K562 (cell line): ENCODE results near the gene MYO15A. TPM values are rescaled to one million over a fixed set of nuclear protein-coding genes. Genes with fewer than 3 reads are reported as not detected.

ENCODE experiments used
- BCOR ChIP-seq: fragments of 450-650 bp; IDR thresholded peaks from 2 replicates; pipeline ENCODE4 v1.6.1; 2016
- DIDO1 ChIP-seq: fragments of 450-650 bp; IDR thresholded peaks from 2 replicates; pipeline ENCODE4 v1.6.1; 2016; ENCODE audit warnings: low read depth, missing biosample characterization, missing genetic modification characterization
- GTF2B ChIP-seq: IDR thresholded peaks from 2 replicates; pipeline ENCODE4 v1.6.1; 2011; ENCODE audit not compliant: insufficient read length; ENCODE audit errors: extremely low read depth
- ILF3 ChIP-seq: fragments of 450-650 bp; IDR thresholded peaks from 2 replicates; pipeline ENCODE4 v1.6.1; 2018; ENCODE audit warnings: antibody characterized with exemption, mild to moderate bottlenecking, moderate library complexity, borderline replicate concordance
- L3MBTL2 ChIP-seq: fragments of 450-650 bp; IDR thresholded peaks from 2 replicates; pipeline ENCODE4 v1.6.1; 2016; ENCODE audit warnings: mild to moderate bottlenecking, moderate library complexity
- MYBL2 ChIP-seq, 2 experiments: fragments of 450-650 bp in 1 of 2; sonication (generic) in 1 of 2; formaldehyde crosslinking in 1 of 2; IDR thresholded peaks; 2 replicates each; pipeline versions ENCODE4 v1.6.1 to v1.8.1; 2017 to 2022; ENCODE audit warnings: borderline replicate concordance in 1 of 2, inconsistent platforms in 1 of 2, low read depth in 1 of 2, mild to moderate bottlenecking in 1 of 2, missing genetic modification reagents in 1 of 2, moderate library complexity in 1 of 2
- MYNN ChIP-seq, 2 experiments: sonication (generic); formaldehyde crosslinking in 1 of 2; IDR thresholded peaks; 2 replicates each; pipeline versions ENCODE4 v1.5.0 to v1.6.1; 2016 to 2020; ENCODE audit warnings: antibody characterized with exemption in 1 of 2, missing genetic modification reagents in 1 of 2
- RB1 ChIP-seq: fragments of 450-650 bp; IDR thresholded peaks from 2 replicates; pipeline ENCODE4 v1.6.1; 2017; ENCODE audit warnings: low read depth, mild to moderate bottlenecking
- SMAD4 ChIP-seq: fragments of 250-450 bp; sonication (Bioruptor Pico); conservative IDR thresholded peaks from 2 replicates; pipeline ENCODE4 v1.8.0; 2021; ENCODE audit warnings: inconsistent platforms, mild to moderate bottlenecking, moderate library complexity
- ZBED1 ChIP-seq: IDR thresholded peaks from 2 replicates; pipeline ENCODE4 v1.6.1; 2014
- polyA plus RNA-seq, 8 experiments: library from polyadenylated mRNA; depleted of rRNA in 4 of 8; stranded (reverse) in 5 of 8; unstranded in 3 of 8; fragments of >200 nt; fragmentation: Nextera tagmentation in 2 of 8; fragmentation: Illumina TruSeq in 1 of 8; extraction: Ambion mirVana in 2 of 8; extraction: Trizol in 1 of 8; gene quantifications; 2 replicates each; pipeline versions ENCODE4 v1.2.1 to v1.2.3, GENCODE V29; 2011 to 2014; ENCODE audit warnings: inconsistent platforms in 1 of 8, missing spikeins in 1 of 8
- total RNA-seq, 7 experiments: library from RNA; depleted of rRNA in 6 of 7; stranded (reverse); fragments of >200 nt in 6 of 7; fragmentation: Illumina TruSeq in 2 of 7; extraction: Trizol in 2 of 7; gene quantifications; 2 replicates each; pipeline versions ENCODE4 v1.2.1 to v1.2.3, GENCODE V29; 2011 to 2021; ENCODE audit warnings: low replicate concordance in 1 of 7
- TF ChIP-seq, protein P1 (sequence below): fragments of 450-650 bp; IDR thresholded peaks from 2 replicates; pipeline ENCODE4 v1.6.1; 2016; ENCODE audit warnings: mild to moderate bottlenecking, moderate library complexity
- TF ChIP-seq, protein P2 (sequence below), 2 experiments: fragments of 450-650 bp; conservative IDR thresholded peaks; 2 replicates each; pipeline ENCODE4 v1.6.1; 2017; ENCODE audit warnings: mild to moderate bottlenecking in 2 of 2, moderate library complexity in 2 of 2
- TF ChIP-seq, protein P3 (sequence below): IDR thresholded peaks from 3 replicates; pipeline ENCODE4 v1.6.1; 2011; ENCODE audit warnings: borderline replicate concordance, mild to moderate bottlenecking; ENCODE audit not compliant: insufficient read length, insufficient read depth

MYO15A gene
- total and polyA plus RNA-seq, 9 of the 15 experiments (the other 6 are each of a cell fraction or from before 2014, with no cell fraction given): 0.05 to 0.88 (median 0.14) TPM; not detected in 1

GRCh38 chr17:18070861-18071340 lies 37.7 kb upstream of the MYO15A start (continued):
- TF ChIP-seq, protein P1, sequence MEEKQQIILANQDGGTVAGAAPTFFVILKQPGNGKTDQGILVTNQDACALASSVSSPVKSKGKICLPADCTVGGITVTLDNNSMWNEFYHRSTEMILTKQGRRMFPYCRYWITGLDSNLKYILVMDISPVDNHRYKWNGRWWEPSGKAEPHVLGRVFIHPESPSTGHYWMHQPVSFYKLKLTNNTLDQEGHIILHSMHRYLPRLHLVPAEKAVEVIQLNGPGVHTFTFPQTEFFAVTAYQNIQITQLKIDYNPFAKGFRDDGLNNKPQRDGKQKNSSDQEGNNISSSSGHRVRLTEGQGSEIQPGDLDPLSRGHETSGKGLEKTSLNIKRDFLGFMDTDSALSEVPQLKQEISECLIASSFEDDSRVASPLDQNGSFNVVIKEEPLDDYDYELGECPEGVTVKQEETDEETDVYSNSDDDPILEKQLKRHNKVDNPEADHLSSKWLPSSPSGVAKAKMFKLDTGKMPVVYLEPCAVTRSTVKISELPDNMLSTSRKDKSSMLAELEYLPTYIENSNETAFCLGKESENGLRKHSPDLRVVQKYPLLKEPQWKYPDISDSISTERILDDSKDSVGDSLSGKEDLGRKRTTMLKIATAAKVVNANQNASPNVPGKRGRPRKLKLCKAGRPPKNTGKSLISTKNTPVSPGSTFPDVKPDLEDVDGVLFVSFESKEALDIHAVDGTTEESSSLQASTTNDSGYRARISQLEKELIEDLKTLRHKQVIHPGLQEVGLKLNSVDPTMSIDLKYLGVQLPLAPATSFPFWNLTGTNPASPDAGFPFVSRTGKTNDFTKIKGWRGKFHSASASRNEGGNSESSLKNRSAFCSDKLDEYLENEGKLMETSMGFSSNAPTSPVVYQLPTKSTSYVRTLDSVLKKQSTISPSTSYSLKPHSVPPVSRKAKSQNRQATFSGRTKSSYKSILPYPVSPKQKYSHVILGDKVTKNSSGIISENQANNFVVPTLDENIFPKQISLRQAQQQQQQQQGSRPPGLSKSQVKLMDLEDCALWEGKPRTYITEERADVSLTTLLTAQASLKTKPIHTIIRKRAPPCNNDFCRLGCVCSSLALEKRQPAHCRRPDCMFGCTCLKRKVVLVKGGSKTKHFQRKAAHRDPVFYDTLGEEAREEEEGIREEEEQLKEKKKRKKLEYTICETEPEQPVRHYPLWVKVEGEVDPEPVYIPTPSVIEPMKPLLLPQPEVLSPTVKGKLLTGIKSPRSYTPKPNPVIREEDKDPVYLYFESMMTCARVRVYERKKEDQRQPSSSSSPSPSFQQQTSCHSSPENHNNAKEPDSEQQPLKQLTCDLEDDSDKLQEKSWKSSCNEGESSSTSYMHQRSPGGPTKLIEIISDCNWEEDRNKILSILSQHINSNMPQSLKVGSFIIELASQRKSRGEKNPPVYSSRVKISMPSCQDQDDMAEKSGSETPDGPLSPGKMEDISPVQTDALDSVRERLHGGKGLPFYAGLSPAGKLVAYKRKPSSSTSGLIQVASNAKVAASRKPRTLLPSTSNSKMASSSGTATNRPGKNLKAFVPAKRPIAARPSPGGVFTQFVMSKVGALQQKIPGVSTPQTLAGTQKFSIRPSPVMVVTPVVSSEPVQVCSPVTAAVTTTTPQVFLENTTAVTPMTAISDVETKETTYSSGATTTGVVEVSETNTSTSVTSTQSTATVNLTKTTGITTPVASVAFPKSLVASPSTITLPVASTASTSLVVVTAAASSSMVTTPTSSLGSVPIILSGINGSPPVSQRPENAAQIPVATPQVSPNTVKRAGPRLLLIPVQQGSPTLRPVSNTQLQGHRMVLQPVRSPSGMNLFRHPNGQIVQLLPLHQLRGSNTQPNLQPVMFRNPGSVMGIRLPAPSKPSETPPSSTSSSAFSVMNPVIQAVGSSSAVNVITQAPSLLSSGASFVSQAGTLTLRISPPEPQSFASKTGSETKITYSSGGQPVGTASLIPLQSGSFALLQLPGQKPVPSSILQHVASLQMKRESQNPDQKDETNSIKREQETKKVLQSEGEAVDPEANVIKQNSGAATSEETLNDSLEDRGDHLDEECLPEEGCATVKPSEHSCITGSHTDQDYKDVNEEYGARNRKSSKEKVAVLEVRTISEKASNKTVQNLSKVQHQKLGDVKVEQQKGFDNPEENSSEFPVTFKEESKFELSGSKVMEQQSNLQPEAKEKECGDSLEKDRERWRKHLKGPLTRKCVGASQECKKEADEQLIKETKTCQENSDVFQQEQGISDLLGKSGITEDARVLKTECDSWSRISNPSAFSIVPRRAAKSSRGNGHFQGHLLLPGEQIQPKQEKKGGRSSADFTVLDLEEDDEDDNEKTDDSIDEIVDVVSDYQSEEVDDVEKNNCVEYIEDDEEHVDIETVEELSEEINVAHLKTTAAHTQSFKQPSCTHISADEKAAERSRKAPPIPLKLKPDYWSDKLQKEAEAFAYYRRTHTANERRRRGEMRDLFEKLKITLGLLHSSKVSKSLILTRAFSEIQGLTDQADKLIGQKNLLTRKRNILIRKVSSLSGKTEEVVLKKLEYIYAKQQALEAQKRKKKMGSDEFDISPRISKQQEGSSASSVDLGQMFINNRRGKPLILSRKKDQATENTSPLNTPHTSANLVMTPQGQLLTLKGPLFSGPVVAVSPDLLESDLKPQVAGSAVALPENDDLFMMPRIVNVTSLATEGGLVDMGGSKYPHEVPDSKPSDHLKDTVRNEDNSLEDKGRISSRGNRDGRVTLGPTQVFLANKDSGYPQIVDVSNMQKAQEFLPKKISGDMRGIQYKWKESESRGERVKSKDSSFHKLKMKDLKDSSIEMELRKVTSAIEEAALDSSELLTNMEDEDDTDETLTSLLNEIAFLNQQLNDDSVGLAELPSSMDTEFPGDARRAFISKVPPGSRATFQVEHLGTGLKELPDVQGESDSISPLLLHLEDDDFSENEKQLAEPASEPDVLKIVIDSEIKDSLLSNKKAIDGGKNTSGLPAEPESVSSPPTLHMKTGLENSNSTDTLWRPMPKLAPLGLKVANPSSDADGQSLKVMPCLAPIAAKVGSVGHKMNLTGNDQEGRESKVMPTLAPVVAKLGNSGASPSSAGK: peak; percentile 77
- peak; percentile 52 for TF ChIP-seq L3MBTL2
- TF ChIP-seq DIDO1: no peak
- TF ChIP-seq MYBL2 (IDR thresholded peaks at IDR 0.05; ENCODE audit: low read depth): no peak
- no peak for TF ChIP-seq MYBL2 (CRISPR knock-in tag; IDR thresholded peaks at IDR 0.05; ENCODE audit: borderline replicate concordance)
- TF ChIP-seq GTF2B: no peak
- TF ChIP-seq MYNN (IDR thresholded peaks at IDR 0.05): no peak
- TF ChIP-seq MYNN (CRISPR knock-in tag; IDR thresholded peaks at IDR 0.05): no peak
- TF ChIP-seq ZBED1: no peak
- TF ChIP-seq, protein P2, sequence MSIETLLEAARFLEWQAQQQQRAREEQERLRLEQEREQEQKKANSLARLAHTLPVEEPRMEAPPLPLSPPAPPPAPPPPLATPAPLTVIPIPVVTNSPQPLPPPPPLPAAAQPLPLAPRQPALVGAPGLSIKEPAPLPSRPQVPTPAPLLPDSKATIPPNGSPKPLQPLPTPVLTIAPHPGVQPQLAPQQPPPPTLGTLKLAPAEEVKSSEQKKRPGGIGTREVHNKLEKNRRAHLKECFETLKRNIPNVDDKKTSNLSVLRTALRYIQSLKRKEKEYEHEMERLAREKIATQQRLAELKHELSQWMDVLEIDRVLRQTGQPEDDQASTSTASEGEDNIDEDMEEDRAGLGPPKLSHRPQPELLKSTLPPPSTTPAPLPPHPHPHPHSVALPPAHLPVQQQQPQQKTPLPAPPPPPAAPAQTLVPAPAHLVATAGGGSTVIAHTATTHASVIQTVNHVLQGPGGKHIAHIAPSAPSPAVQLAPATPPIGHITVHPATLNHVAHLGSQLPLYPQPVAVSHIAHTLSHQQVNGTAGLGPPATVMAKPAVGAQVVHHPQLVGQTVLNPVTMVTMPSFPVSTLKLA (conservative IDR thresholded peaks at IDR 0.05): peak in 1 of 2 experiments; percentile 52; a peak in 1 of 4 replicates
- no peak for TF ChIP-seq SMAD4 (CRISPR knock-in tag)
- TF ChIP-seq ILF3: no peak
- no peak for TF ChIP-seq BCOR
- no peak for TF ChIP-seq RB1
- TF ChIP-seq, protein P3, sequence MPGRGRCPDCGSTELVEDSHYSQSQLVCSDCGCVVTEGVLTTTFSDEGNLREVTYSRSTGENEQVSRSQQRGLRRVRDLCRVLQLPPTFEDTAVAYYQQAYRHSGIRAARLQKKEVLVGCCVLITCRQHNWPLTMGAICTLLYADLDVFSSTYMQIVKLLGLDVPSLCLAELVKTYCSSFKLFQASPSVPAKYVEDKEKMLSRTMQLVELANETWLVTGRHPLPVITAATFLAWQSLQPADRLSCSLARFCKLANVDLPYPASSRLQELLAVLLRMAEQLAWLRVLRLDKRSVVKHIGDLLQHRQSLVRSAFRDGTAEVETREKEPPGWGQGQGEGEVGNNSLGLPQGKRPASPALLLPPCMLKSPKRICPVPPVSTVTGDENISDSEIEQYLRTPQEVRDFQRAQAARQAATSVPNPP: no peak
